Naive B cell (primary cell): Measurements from ENCODE around the gene MYLK2. TPM values are rescaled to one million over a fixed set of nuclear protein-coding genes. Genes with fewer than 3 reads are reported as not detected.
"Not testable (repeated sequence)": the region's sequence is repeated elsewhere in the genome, so short reads cannot be mapped to it uniquely, and the experiment has no call there.

Experiments used
- ATAC-seq, 2 donors: fragments of 150-1000 bp; cut with Tn5 transposase; 2 replicates each; pipeline ENCODE4 v1.10.0; 2021; ENCODE audit warnings: low read depth in 2 of 2, mild to moderate bottlenecking in 2 of 2, moderate library complexity in 2 of 2
- DNase-seq: peaks from one replicate; pipeline ENCODE4 v3.0.0; 2022
- H3K27ac Mint-ChIP-seq, 6 donors: one replicate each; pipeline ENCODE4 v1.8.0; 2020 to 2022; ENCODE audit warnings: mild to moderate bottlenecking in 6 of 6, mixed read lengths in 6 of 6, moderate library complexity in 5 of 6, inconsistent platforms in 2 of 6
- H3K27me3 Mint-ChIP-seq, 3 donors: one replicate each; pipeline ENCODE4 v1.8.0; 2021 to 2022; ENCODE audit warnings: mixed read lengths in 3 of 3, mild to moderate bottlenecking in 1 of 3
- H3K36me3 Mint-ChIP-seq, 2 donors: one replicate each; pipeline ENCODE4 v1.8.0; 2020 to 2022; ENCODE audit warnings: mixed read lengths in 2 of 2, inconsistent platforms in 1 of 2, mild to moderate bottlenecking in 1 of 2
- H3K4me1 Mint-ChIP-seq, 3 donors: one replicate each; pipeline ENCODE4 v1.8.0; 2020 to 2022; ENCODE audit warnings: mixed read lengths in 3 of 3, inconsistent platforms in 1 of 3, mild to moderate bottlenecking in 1 of 3, moderate library complexity in 1 of 3
- H3K4me3 Mint-ChIP-seq, 8 donors: one replicate each; pipeline ENCODE4 v1.8.0; 2020 to 2022; ENCODE audit warnings: mild to moderate bottlenecking in 8 of 8, mixed read lengths in 8 of 8, moderate library complexity in 8 of 8, inconsistent platforms in 2 of 8
- H3K9me3 Mint-ChIP-seq, 7 donors: one replicate each; pipeline ENCODE4 v1.8.0; 2020 to 2022; ENCODE audit warnings: mixed read lengths in 7 of 7, mild to moderate bottlenecking in 5 of 7, inconsistent platforms in 2 of 7, moderate library complexity in 1 of 7
- polyA plus RNA-seq, 6 donors: library from polyadenylated mRNA; unstranded; fragments of 300-500 nt; fragmentation: Illumina TruSeq; gene quantifications; one replicate each; pipeline ENCODE4 v1.2.3, GENCODE V29; 2021; ENCODE audit warnings: low read depth in 6 of 6

The MYLK2 gene
- polyA plus RNA-seq, 6 donors from 2014 or later: not detected

- Mint-ChIP-seq H3K9me3 (no peaks in the 10 kb centered on the region), H3K27ac (peak overlapping the region in 1 of 6 donors; percentile 34), H3K4me3 (peak overlapping the region in 2 of 8 donors; percentile 22 to 64), H3K27me3 (peaks cover 0 to 11% (median 0%) of the 10 kb centered on the region in 3 donors), H3K4me1 (peaks cover 0 to 11% (median 4%) of the 10 kb centered on the region in 3 donors), H3K36me3 (no peaks in the 10 kb centered on the region)
- ATAC-seq (peak; percentile 89 to 90), DNase-seq (peak; percentile 70)
Observed at GRCh38 chr20:31822421-31823330, 3.5 kb downstream of the MYLK2 start.

DNA sequence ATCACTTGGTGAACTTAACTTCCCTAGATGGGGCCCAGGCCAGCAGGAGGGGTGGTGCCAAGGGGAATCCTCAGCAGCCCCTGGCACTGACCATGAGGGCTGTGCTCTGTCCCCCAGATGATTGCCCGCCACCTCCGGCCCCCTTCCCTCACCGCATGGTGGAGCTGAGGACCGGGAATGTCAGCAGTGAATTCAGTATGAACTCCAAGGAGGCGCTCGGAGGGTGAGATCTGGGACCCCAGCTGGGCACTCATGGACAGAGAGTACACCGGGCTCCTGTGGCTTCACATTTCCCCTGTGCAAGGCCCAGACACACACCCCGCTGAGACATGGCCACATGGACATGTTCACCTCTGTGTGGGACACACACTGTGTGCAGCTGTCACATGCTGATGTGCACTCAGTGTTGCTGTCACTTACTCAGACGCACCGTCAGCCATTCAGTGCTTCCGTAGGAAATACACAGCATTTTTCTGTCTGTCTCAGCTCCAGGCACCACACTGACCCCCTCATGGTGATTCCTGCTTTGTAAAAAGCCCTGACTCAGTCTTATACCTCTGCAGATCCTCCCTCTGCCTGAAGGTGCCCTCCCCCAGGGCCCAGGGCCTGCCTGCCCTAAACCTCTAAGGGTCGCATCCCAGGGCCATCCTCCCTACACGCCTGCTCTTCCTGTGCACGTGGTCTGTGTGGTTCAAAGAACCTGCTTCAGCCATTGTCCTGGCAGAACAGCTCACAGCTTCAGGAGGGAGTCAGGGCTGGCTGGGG, 4.4 kb downstream of the MYLK2 start:
- no peaks in the 10 kb centered on the region for H3K9me3 Mint-ChIP-seq
- H3K4me1 Mint-ChIP-seq: peaks cover 0 to 11% (median 4%) of the 10 kb centered on the region in 3 donors
- no peak for ATAC-seq
- no peak overlapping the region for H3K27ac Mint-ChIP-seq
- DNase-seq: no peak
- no peak overlapping the region for H3K4me3 Mint-ChIP-seq
- no peaks in the 10 kb centered on the region for H3K36me3 Mint-ChIP-seq
- H3K27me3 Mint-ChIP-seq: peaks cover 0 to 11% (median 0%) of the 10 kb centered on the region in 3 donors

DNA sequence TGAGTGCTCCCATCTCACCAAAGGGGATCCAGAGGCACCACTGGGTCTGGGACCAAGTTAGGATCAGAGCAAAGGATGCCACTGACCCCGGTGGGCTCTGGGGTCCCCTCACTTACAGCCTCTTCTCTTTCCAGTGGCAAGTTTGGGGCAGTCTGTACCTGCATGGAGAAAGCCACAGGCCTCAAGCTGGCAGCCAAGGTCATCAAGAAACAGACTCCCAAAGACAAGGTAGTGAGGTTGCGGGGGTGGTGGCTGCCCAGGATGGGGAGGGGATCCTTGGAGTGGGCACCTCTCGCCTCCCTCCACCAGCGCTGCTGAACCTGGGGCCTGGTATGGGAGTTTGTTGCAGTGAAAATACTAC, 4.9 kb downstream of the MYLK2 start:
- H3K4me3 Mint-ChIP-seq: no peak overlapping the region
- no peaks in the 10 kb centered on the region for H3K36me3 Mint-ChIP-seq
- no peak for ATAC-seq
- DNase-seq: no peak
- H3K4me1 Mint-ChIP-seq: peaks cover 0 to 11% (median 4%) of the 10 kb centered on the region in 3 donors
- peak overlapping the region in 1 of 6 donors; percentile 20 for H3K27ac Mint-ChIP-seq
- H3K27me3 Mint-ChIP-seq: peaks cover 0 to 11% (median 0%) of the 10 kb centered on the region in 3 donors
- no peaks in the 10 kb centered on the region for H3K9me3 Mint-ChIP-seq

DNA sequence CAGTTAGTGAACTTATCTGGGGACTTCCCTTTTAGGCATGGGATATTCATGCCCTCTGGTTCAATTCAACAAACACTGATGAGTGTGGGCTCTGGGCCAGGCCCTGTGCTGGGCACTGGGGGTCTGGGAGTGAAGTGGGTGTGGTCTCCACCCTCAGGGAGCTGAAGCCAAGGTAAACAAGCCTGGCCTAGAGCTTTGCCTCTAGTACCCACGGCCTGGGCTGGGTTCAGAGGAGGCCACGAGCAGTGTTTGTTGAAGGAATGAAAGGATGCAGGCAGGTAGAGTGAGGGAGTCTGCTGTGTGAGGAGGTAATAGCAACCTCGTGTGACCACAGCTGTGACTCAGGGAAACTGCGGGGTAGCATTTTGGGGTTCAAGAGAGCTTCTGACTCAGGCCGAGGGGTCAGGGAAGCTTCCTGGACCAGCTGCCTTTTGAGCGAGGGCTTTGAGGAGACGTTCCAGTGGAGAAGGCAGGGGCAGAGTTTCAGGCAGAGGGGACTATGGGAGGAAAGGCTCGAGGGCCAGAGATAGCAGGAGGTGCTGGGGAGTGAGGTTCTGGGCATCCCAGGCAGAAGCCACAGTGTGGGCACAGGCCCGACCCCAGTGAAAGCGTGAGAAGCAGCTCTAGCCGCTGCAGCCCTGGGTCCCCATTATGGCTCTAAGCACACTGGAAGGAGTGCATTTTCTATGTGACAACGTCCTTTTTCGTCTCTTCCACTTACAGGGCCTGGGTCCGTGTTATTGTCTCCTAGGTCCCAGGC, 5.6 kb downstream of the MYLK2 start:
- Mint-ChIP-seq H3K4me1 (peaks cover 0 to 11% (median 4%) of the 10 kb centered on the region in 3 donors), H3K36me3 (no peaks in the 10 kb centered on the region), H3K9me3 (no peaks in the 10 kb centered on the region), H3K27me3 (peaks cover 0 to 11% (median 0%) of the 10 kb centered on the region in 3 donors), H3K27ac (no peak overlapping the region), H3K4me3 (no peak overlapping the region)
- DNase-seq: no peak
- ATAC-seq: no peak

DNA sequence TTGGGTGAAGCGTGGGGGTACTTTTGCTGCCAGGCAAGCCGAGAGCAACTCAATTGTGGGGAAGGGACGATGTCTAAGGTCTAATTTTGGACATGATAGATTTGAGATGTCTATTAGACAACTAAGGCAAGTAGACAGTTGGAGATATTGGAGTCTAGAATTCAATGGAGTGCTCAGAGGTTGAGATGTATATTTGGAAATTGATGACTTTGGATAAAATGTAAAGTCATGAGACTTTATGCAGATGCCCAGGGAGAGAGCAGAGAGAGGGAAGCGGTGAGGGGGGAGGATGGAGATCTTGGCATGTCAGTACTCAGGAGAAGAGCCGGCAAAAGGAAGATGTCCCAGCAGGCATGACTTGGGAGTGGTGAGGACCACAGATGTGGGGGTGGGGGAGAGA, 6.9 kb downstream of the MYLK2 start:
- H3K4me1 Mint-ChIP-seq: peaks cover 0 to 11% (median 4%) of the 10 kb centered on the region in 3 donors
- H3K9me3 Mint-ChIP-seq: no peaks in the 10 kb centered on the region
- no peak overlapping the region for H3K27ac Mint-ChIP-seq
- no peak for ATAC-seq
- no peaks in the 10 kb centered on the region for H3K36me3 Mint-ChIP-seq
- no peak for DNase-seq
- no peak overlapping the region for H3K4me3 Mint-ChIP-seq
- peaks cover 0 to 11% (median 0%) of the 10 kb centered on the region in 3 donors for H3K27me3 Mint-ChIP-seq

- Mint-ChIP-seq H3K9me3 (no peaks in the 10 kb centered on the region), H3K4me3 (no peak overlapping the region), H3K4me1 (peaks cover 0 to 10% (median 4%) of the 10 kb centered on the region in 3 donors), H3K27me3 (peaks cover 0 to 5% (median 0%) of the 10 kb centered on the region in 3 donors), H3K36me3 (no peaks in the 10 kb centered on the region), H3K27ac (no peak overlapping the region)
- DNase-seq (no peak), ATAC-seq (no peak)
Observed at GRCh38 chr20:31827059-31827458, 7.9 kb downstream of the MYLK2 start.

DNA sequence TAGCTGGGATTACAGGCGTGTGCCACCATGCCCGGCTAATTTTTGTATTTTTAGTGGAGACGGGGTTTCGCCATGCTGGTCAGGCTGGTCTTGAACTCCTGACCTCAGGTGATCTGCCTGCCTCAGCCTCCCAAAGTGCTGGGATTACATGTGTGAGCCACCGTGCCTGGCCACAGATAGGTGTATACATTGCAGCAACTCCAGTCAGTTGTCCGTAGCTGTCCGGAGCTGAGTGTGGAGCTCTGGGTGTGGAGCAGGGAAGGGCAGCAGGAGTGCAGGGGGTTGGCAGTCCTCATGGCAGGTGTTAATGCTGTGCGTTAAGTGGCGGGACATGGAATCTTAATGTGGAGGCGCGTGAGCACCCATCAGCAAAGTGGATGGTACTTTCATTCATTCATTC, 8.9 kb downstream of the MYLK2 start:
- H3K27me3 Mint-ChIP-seq, H3K4me1 Mint-ChIP-seq, DNase-seq, H3K36me3 Mint-ChIP-seq, ATAC-seq, H3K4me3 Mint-ChIP-seq, H3K9me3 Mint-ChIP-seq, H3K27ac Mint-ChIP-seq: not testable (repeated sequence)

DNA sequence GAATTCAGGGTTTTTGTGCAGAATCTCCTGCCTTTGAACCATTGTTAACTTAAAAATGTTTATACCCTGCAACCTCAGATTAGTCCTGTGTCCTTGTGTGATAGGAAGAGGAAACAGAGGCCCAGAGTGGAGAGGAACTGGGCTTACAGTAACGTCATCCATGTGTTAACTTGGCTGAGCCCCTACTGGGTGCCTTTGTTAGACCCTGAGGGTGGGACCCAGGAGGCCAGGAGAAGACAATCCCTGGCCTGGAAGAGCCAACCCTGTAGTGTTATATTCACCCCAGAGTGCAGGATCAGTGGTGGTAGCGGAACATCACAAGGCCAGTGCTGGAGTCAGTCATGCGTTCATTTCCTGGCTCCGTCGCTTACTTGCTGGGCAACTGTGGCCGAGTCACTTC, 10.6 kb downstream of the MYLK2 start:
- Mint-ChIP-seq H3K36me3 (no peaks in the 10 kb centered on the region), H3K9me3 (no peaks in the 10 kb centered on the region)

GRCh38 chr20:31830406-31830981, 11.3 kb downstream of the MYLK2 start:
- DNase-seq: no peak
- H3K36me3 Mint-ChIP-seq: no peaks in the 10 kb centered on the region
- H3K4me3 Mint-ChIP-seq: no peak overlapping the region
- H3K4me1 Mint-ChIP-seq: no peaks in the 10 kb centered on the region
- no peaks in the 10 kb centered on the region for H3K27me3 Mint-ChIP-seq
- ATAC-seq: no peak
- no peaks in the 10 kb centered on the region for H3K9me3 Mint-ChIP-seq
- H3K27ac Mint-ChIP-seq: no peak overlapping the region

More for the DNA sequence above, 10.6 kb downstream of the MYLK2 start:
- no peak for ATAC-seq
- Mint-ChIP-seq H3K4me1 (no peaks in the 10 kb centered on the region), H3K27me3 (no peaks in the 10 kb centered on the region), H3K27ac (peak overlapping the region in 1 of 6 donors; percentile 60), H3K4me3 (no peak overlapping the region)
- DNase-seq: no peak

DNA sequence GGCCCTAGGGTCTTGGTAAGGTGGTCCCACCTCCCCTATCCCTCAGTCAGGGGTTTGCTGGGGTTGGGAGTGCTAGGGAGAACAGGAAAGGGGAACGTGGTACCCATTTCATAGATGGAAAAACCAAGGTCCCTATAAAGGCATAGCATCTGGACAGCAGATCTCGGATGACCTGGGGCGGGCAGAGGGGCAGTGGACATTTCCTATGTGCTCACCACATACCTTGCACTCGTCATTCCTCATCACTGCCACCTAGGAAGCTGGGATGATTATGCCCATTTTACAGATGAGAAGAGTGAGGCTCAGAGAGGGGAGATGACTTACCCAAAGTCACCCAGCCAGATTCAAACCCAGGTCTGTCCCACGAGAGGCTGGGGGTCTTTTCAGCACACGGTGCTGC, 12.1 kb downstream of the MYLK2 start:
- H3K36me3 Mint-ChIP-seq: no peaks in the 10 kb centered on the region
- no peaks in the 10 kb centered on the region for H3K9me3 Mint-ChIP-seq
- no peaks in the 10 kb centered on the region for H3K27me3 Mint-ChIP-seq
- peak overlapping the region in 1 of 6 donors; percentile 44 for H3K27ac Mint-ChIP-seq
- no peak for DNase-seq
- no peak for ATAC-seq
- H3K4me3 Mint-ChIP-seq: no peak overlapping the region
- peaks cover 0 to 5% (median 4%) of the 10 kb centered on the region in 3 donors for H3K4me1 Mint-ChIP-seq

GRCh38 chr20:31831771-31832306, 12.7 kb downstream of the MYLK2 start:
- no peak for ATAC-seq
- Mint-ChIP-seq H3K27me3 (no peaks in the 10 kb centered on the region), H3K4me3 (no peak overlapping the region), H3K27ac (no peak overlapping the region), H3K4me1 (peaks cover 0 to 7% (median 6%) of the 10 kb centered on the region in 3 donors), H3K9me3 (no peaks in the 10 kb centered on the region), H3K36me3 (no peaks in the 10 kb centered on the region)
- DNase-seq: no peak

GRCh38 chr20:31833130-31833930, 14.2 kb downstream of the MYLK2 start:
- no peaks in the 10 kb centered on the region for H3K36me3 Mint-ChIP-seq
- H3K27ac Mint-ChIP-seq: no peak overlapping the region
- DNase-seq (peak; percentile 32), ATAC-seq (peak; percentile 27 to 49)
- H3K9me3 Mint-ChIP-seq: no peaks in the 10 kb centered on the region
- no peaks in the 10 kb centered on the region for H3K27me3 Mint-ChIP-seq
- H3K4me3 Mint-ChIP-seq: no peak overlapping the region
- H3K4me1 Mint-ChIP-seq: peaks cover 0 to 7% (median 6%) of the 10 kb centered on the region in 3 donors
